Stimulated activated CD8-positive, alpha-beta memory T cell treated with anti-CD3 and anti-CD28 coated beads, Interleukin-12 subunit alpha, Interleukin-12 subunit beta, amount 100 ng/mL, for 1 hour (primary cell): Measurements from ENCODE around the gene UBE3B.

Experiments
- DNase-seq: peaks from one replicate; pipeline ENCODE4 v3.0.0-alpha.2; 2020; ENCODE audit warnings: low read depth

Gene UBE3B

GRCh38 chr12:109552971-109553370 lies 75.5 kb downstream of the UBE3B start:
- DNase-seq: no peak

DNA sequence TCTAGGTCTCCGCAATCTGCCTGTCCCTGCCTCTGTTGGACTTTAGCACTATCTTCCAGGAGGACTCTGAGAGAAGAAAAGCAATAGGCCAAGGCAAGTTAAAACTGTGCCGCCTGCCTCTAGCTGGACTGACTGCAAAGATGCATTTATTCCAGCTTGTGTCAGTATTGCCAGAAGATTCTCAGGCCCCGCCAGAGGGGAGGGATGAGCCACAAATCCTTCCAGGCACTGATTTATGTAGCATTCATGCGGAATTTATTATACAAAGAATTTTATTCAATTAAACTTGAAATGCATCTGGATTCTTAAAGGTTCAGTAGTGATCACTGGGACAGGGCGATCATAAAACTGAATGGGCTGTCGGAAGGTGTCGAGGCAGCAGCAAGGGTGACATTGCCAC lies 76.0 kb downstream of the UBE3B start:
- DNase-seq: no peak

GRCh38 chr12:109553906-109554500 lies 76.6 kb downstream of the UBE3B start:
- DNase-seq: no peak

GRCh38 chr12:109554761-109555160 lies 77.3 kb downstream of the UBE3B start:
- no peak for DNase-seq

DNA sequence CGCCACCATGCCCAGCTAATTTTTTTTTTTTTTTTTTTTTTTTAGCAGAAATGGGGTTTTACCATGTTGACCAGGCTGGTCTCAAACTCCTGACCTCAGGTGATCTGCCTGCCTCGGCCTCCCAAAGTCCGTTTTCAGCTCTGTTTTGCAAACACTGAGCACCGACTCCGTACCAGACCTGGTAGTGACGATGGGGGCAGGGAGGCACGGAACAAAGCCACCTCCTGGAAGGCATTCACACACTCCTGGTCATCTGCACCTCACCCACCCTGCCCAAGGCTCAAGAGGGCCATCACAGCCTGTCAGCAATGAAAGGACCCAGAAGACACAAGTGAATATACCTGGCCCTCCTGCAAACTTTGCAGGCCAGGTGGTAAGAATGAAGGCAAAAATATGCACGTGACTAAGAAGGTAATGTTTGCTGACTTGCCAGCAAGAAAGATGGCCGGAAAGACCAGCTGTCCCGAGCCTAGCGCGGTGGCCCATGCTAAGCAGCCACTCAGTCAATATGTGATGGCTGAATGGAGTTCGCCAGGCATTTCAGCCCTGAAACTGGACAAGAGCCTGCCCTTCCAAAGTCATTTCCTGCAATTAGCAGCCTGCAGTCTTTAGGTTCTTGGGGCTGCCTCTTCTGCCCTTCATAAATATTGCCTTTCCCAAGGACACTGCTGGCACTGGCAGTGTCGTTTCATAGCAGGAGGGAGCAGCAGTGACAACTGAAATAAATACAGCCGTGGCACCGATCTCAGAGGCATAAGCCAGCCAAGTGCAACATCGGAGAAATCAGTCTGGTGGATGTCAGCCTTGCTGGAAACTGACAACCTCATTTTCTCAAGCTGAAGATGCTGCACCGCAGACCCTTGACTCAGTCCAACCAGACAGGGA lies 78.2 kb downstream of the UBE3B start:
- DNase-seq: no peak

DNA sequence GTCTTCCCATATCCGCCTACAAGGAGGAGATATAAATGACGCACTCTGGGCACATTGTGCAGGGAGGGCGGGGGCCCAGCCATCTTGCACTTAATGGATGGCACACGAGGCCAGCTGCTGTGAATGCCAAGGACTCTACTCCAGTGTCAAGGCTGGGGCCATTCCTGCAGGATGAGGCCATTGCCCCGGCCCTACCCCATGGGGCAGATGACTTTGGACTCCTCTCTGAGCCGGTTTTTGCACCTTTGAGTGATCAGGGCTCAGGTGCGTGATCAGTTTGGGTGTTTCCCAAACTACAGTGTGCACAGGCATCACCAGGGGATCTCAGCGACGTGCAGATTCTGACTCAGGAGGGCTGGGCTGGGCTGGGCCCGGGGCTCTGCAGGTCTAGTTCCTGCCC lies 79.8 kb downstream of the UBE3B start:
- DNase-seq: no peak

GRCh38 chr12:109557805-109558204 lies 80.4 kb downstream of the UBE3B start:
- no peak for DNase-seq

DNA sequence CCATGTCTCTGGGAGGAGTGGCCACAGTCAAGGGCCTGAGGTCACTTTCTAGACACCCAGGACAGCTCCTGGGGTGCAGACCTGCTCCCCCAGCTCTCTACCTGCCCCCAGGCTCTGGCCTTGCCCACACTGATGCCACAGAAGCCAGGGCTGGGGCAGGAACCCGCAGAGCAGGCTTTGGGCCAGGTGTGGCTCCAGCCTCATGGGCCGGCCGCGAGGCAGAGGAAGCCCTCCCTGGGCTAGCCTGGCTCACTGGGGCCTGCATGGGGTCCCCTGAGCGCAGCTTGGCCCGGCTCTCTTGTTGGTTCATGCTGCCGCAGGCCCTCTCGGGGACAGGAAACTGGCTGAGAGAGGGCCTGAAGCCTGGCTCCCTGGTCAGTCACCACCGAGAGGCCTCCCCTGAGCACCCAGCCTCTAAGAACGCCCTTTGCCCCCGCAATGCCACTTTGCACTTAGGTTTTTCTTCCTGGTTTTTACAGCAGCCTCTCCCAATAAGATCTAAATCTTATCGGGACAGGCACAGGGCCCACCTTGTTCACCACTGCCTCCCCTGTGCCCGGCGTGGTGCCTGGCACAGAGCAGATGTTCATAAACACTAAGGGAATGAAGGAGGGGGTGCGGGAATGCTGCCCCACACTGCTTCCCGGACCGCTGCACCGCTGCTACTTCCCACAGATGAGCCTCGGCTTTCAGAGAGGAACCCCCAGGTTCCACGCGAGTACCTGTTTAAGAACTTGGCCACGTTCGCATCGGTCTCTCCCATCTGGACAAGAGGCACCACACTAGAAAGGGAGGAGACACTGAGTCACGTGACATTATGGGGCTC lies 81.2 kb downstream of the UBE3B start:
- DNase-seq: no peak

DNA sequence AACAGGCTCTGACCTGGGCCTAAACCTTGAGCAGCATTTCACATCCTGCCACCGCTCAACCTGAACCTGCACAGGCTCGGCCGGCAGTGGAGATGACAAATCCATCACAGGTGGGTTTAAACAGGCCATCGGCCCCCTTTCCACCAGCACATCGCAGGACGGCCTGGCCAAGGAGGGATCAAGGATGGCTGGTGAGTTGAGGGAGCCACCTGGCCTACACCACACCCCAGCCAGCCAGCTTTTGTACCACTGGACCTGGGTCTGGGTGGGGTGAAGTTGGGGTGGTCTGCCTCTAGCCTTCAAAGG lies 81.7 kb downstream of the UBE3B start:
- DNase-seq: no peak

- DNase-seq: no peak
Measured at GRCh38 chr12:109559601-109560000, 82.2 kb downstream of the UBE3B start.

DNA sequence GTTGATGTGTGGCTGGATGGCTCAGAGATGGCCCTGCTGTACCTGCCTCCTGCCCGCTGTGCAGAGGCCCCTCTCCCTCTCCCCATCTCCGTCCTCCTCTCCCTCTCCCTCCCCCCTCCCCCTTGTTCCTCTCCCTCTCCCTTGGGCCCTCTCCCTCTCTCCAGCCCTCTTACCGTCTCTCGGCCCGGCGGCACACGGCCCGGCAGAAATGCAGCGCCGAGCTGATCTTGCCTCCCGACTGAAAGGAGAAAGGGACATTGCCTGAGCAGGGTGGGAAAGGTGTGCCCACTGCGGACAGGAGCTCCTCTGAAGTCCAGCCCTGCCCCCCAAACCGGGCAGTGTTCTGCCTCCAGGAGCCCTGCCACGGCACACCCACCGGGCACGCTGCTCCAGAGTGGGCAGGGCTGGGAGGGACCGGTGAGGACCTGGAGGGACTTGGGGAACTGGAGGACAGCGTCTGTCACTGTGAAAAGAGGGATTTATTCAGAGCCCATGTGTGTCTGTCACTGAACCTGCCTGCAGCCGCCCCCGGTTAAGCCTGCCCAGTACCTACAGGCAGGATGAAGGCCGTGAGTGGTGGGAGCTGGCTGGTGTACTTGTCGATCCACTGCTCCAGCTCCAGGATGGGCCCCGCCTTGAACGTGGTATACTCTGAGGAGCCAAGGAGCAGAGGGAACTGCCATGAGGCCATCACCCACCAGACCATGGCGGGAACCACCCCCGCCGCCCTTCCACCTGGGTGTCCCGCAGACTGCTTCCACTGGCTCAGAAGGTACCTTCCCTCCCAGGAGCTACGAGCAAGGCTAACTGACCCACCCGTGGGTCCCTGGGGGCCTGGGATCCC lies 83.7 kb downstream of the UBE3B start:
- no peak for DNase-seq

GRCh38 chr12:109561711-109562030 lies 84.2 kb downstream of the UBE3B start:
- DNase-seq: no peak

GRCh38 chr12:109562871-109563270 lies 85.4 kb downstream of the UBE3B start:
- DNase-seq: no peak

- no peak for DNase-seq
Measured at GRCh38 chr12:109563291-109564284, 86.2 kb downstream of the UBE3B start.

DNA sequence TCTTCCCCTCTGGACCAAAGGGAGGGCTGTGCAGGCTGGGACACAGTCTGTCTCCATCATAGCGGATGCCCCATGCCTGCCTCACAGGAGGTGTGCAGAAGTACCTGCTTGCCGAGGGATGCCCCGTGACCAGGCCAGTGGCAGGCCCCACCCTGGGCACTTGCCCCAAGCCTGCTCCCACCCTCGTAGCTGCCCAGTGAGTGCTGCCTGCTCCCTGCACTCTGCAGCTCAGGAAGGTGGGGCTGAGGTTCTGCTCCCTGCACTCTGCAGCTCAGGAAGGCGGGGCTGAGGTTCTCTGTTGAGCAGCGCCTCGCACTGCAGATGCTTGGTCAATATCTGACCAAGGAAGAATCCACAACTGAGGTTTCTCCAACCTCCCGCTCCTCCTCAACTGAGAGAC lies 89.0 kb downstream of the UBE3B start:
- no peak for DNase-seq

DNA sequence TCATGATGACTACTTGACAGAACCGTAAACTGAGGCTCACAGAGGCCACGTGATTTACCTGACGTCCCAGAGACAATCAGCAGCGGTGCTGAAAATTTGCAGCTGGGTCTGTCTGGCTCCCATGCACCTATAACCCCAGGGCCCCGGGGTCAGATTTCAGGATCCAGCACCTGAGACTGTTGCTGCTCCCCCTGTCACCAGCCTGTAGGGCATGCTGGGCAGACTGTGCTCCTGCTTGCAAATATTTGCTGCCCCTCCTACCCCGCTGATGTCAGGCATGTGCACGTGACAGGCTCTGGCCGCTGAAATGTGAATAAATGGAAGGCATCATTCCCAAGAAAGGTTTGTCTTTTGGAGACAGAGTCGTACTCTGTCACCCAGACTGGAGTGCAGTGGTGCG lies 89.9 kb downstream of the UBE3B start:
- DNase-seq: no peak

- no peak for DNase-seq
Measured at GRCh38 chr12:109567967-109568366, 90.5 kb downstream of the UBE3B start.

DNA sequence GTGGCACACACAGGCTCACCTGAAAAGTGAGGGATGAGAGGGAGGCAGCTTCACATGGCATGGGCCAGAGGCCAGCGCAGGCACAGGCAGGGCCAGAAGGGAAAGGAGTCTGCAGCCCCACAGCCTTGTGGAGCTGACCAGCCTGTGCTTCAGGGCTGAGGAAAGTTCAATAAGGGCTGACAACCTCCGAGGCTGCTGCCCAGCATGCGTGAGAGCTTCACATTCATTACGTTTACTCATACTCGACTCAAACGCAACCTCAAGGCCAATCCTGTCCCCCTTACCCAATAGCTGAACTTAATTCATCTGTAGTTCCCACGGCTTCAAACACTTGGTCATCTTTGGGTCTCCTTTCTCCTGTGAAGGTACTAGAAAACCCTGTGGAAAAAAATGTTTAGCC lies 91.1 kb downstream of the UBE3B start:
- DNase-seq: no peak

GRCh38 chr12:109571773-109572505 lies 94.5 kb downstream of the UBE3B start:
- DNase-seq: no peak

GRCh38 chr12:109572506-109572845 lies 95.0 kb downstream of the UBE3B start:
- no peak for DNase-seq
